ENCODE measurements around the gene KLF15.
A peak's percentile ranks its signal among the peaks of the same experiment; 100 is the strongest.

KLF15 gene

GRCh38 chr3:126345641-126346460 lies 11.4 kb downstream of the KLF15 start:
- no peak for DNase-seq (ENCODE audit: low read depth, low spot score)
- Histone ChIP-seq H3K4me1 (ENCODE audit: control insufficient read depth, insufficient read depth, low read length) (peaks cover 2% of the 10 kb centered on the region), H3K4me3 (ENCODE audit: low read length) (no peak overlapping the region), H3K27me3 (ENCODE audit: control insufficient read depth, insufficient read depth, low read length) (no peaks in the 10 kb centered on the region), H3K36me3 (ENCODE audit: control insufficient read depth, insufficient read depth, low read length) (no peaks in the 10 kb centered on the region; the same call in 1 of the 2 replicates), H3K9me3 (ENCODE audit: control insufficient read depth, insufficient read depth, low read length) (no peaks in the 10 kb centered on the region), H3K27ac (ENCODE audit: low read length) (no peak overlapping the region)
- no CpG with 5 or more reads among the region's 5 CpGs for WGBS (ENCODE audit: insufficient coverage, insufficient read length)

DNA sequence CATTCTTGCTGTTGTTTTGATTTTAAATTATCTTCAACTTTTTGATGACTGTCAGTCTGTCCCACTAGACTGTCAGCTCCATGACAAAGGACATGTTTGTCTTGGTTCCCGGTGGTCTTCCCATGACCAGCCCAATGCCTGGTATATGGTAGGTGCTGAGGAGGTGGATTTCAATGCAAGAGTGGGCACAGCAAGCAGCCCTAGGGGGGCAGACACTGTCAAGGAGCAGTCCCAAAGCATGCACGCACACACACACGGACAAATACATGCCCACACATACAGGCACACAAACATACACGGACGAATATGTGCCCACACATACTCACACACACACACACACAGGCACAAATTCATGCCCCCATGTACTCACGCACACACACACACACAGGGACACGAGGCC lies 12.0 kb downstream of the KLF15 start:
- H3K4me3 ChIP-seq (ENCODE audit: low read length), result no peak overlapping the region
- peaks cover 2% of the 10 kb centered on the region for H3K4me1 ChIP-seq (ENCODE audit: control insufficient read depth, insufficient read depth, low read length)
- H3K36me3 ChIP-seq (ENCODE audit: control insufficient read depth, insufficient read depth, low read length), result no peaks in the 10 kb centered on the region
- no peak for DNase-seq (ENCODE audit: low read depth, low spot score)
- H3K27ac ChIP-seq (ENCODE audit: low read length), result no peak overlapping the region
- no peaks in the 10 kb centered on the region for H3K27me3 ChIP-seq (ENCODE audit: control insufficient read depth, insufficient read depth, low read length)
- no CpG with 5 or more reads among the region's 7 CpGs for WGBS (ENCODE audit: insufficient coverage, insufficient read length)
- no peaks in the 10 kb centered on the region for H3K9me3 ChIP-seq (ENCODE audit: control insufficient read depth, insufficient read depth, low read length)

GRCh38 chr3:126344380-126345041 lies 12.7 kb downstream of the KLF15 start:
- DNase-seq (ENCODE audit: low read depth, low spot score), result no peak
- H3K27me3 ChIP-seq (ENCODE audit: control insufficient read depth, insufficient read depth, low read length), result no peaks in the 10 kb centered on the region
- no peaks in the 10 kb centered on the region for H3K36me3 ChIP-seq (ENCODE audit: control insufficient read depth, insufficient read depth, low read length)
- peaks cover 2% of the 10 kb centered on the region for H3K4me1 ChIP-seq (ENCODE audit: control insufficient read depth, insufficient read depth, low read length)
- whole genome bisulfite sequencing (ENCODE audit: insufficient coverage, insufficient read length), result no CpG with 5 or more reads among the region's 9 CpGs
- H3K27ac ChIP-seq (ENCODE audit: low read length), result no peak overlapping the region
- H3K9me3 ChIP-seq (ENCODE audit: control insufficient read depth, insufficient read depth, low read length), result no peaks in the 10 kb centered on the region
- no peak overlapping the region for H3K4me3 ChIP-seq (ENCODE audit: low read length)

DNA sequence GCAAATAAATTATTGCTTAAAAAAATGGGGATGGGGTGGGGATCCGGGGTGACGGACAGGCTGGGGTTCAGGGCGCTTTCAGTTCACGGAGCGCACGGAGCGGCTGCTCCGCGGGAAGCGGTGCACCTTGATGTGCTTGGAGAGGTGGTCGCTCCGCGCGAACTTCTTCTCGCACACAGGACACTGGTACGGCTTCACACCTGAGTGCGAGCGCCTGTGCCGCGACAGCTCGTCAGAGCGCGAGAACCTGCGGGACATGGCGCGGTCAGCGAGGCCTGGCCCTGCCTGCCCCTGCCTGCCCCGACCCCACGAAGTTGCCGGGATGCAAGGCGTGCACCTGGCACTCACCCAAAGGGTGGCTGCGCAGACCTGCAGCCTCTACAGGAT lies 13.6 kb downstream of the KLF15 start:
- Histone ChIP-seq H3K27me3 (ENCODE audit: control insufficient read depth, insufficient read depth, low read length) (no peaks in the 10 kb centered on the region), H3K9me3 (ENCODE audit: control insufficient read depth, insufficient read depth, low read length) (no peaks in the 10 kb centered on the region), H3K4me3 (ENCODE audit: low read length) (no peak overlapping the region), H3K4me1 (ENCODE audit: control insufficient read depth, insufficient read depth, low read length) (peaks cover 2% of the 10 kb centered on the region), H3K27ac (ENCODE audit: low read length) (no peak overlapping the region), H3K36me3 (ENCODE audit: control insufficient read depth, insufficient read depth, low read length) (no peaks in the 10 kb centered on the region)
- DNase-seq (ENCODE audit: low read depth, low spot score), result no peak
- no CpG with 5 or more reads among the region's 32 CpGs for WGBS (ENCODE audit: insufficient coverage, insufficient read length)

GRCh38 chr3:126342991-126343648 lies 14.1 kb downstream of the KLF15 start:
- Histone ChIP-seq H3K27me3 (ENCODE audit: control insufficient read depth, insufficient read depth, low read length) (no peaks in the 10 kb centered on the region), H3K4me1 (ENCODE audit: control insufficient read depth, insufficient read depth, low read length) (peaks cover 2% of the 10 kb centered on the region), H3K27ac (ENCODE audit: low read length) (no peak overlapping the region), H3K9me3 (ENCODE audit: control insufficient read depth, insufficient read depth, low read length) (no peaks in the 10 kb centered on the region), H3K4me3 (ENCODE audit: low read length) (no peak overlapping the region), H3K36me3 (ENCODE audit: control insufficient read depth, insufficient read depth, low read length) (no peaks in the 10 kb centered on the region)
- peak; percentile 22 for DNase-seq (ENCODE audit: low read depth, low spot score)
- WGBS (ENCODE audit: insufficient coverage, insufficient read length), result no CpG with 5 or more reads among the region's 20 CpGs

DNA sequence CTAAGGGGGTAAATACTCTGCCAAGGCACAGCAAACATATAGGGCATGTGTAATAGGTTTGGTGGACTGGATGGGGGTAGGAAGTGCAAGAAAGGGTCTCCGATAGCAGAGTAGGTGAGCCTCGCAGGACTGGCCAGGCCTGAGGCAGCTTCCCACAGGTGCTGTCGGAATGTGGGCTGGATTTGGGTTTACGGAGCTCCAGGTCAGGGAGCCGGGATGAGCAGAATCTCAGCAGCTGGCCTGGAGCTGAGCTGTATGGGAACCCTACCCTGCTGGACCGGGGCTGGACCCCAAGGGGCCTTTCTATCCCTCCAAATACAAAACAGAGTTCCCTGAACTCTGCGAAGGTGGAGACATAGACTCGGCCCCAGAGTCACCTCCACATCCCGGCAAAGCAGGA lies 15.0 kb downstream of the KLF15 start:
- H3K27me3 ChIP-seq (ENCODE audit: control insufficient read depth, insufficient read depth, low read length), result no peaks in the 10 kb centered on the region
- peaks cover 2% of the 10 kb centered on the region for H3K4me1 ChIP-seq (ENCODE audit: control insufficient read depth, insufficient read depth, low read length)
- H3K27ac ChIP-seq (ENCODE audit: low read length), result no peak overlapping the region
- no peak for DNase-seq (ENCODE audit: low read depth, low spot score)
- no peaks in the 10 kb centered on the region for H3K9me3 ChIP-seq (ENCODE audit: control insufficient read depth, insufficient read depth, low read length)
- H3K36me3 ChIP-seq (ENCODE audit: control insufficient read depth, insufficient read depth, low read length), result no peaks in the 10 kb centered on the region
- H3K4me3 ChIP-seq (ENCODE audit: low read length), result no peak overlapping the region
- WGBS (ENCODE audit: insufficient coverage, insufficient read length), result no CpG with 5 or more reads among the region's 9 CpGs

DNA sequence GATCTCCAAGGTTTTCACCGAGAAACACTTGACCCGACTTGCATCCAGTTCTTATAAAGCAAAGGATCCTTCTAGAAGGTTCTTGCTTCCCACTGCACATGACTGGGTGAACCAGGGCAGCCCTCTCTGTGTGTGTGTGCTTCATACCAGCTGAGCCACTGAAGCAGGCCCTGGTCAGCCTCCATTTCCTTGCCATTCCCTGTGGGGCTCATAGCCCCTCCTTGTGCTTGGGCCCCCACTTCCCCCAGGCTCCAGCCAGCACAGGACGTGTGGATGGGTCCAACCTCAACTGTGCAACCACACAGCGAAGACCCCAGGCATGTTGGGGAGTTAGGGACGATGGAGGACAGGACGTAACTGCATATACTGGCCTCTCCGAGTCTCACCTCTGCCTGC lies 15.5 kb downstream of the KLF15 start:
- H3K9me3 ChIP-seq (ENCODE audit: control insufficient read depth, insufficient read depth, low read length), result no peaks in the 10 kb centered on the region
- no peaks in the 10 kb centered on the region for H3K27me3 ChIP-seq (ENCODE audit: control insufficient read depth, insufficient read depth, low read length)
- no peak overlapping the region for H3K4me3 ChIP-seq (ENCODE audit: low read length)
- peaks cover 2% of the 10 kb centered on the region for H3K4me1 ChIP-seq (ENCODE audit: control insufficient read depth, insufficient read depth, low read length)
- H3K36me3 ChIP-seq (ENCODE audit: control insufficient read depth, insufficient read depth, low read length), result no peaks in the 10 kb centered on the region
- no peak overlapping the region for H3K27ac ChIP-seq (ENCODE audit: low read length)
- WGBS (ENCODE audit: insufficient coverage, insufficient read length), result no CpG with 5 or more reads among the region's 7 CpGs
- no peak for DNase-seq (ENCODE audit: low read depth, low spot score)

DNA sequence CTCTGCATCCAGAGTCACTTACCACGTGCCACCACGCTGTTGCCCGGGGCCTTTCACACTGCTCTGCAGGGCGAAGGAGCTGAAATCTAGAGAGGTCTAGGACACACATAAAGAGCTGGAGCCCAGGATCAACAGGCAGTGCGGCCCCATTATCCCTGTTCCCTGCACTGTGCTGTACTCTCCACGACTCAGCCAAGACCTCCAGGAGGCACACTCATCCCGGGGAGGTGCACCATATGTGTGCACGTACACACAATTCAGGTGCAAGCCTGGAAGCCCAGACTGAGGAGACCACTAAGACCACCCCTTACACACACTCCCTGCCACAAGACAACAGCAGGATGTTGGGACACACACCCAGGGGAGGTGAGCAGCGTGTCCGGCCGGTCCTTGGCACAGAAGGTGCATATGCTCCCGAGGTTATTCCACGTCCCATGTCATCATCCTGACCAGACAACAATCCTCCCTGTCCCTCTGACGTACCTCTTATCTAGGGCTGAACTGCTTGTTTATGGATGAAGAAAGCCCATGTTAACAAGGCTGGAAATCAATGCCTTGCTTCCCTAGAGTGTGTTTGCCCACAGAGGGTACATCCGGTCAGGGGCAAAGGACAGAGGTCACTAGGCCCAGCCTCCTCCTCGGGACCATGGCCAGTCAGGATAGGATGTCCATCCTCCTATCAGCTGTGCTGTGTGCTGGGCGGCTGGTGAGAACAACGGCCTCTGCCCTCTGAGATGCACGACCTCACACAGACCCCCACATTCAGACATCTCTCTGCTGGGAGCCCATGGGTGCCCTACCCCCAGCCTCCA lies 16.1 kb downstream of the KLF15 start:
- Histone ChIP-seq H3K27me3 (ENCODE audit: control insufficient read depth, insufficient read depth, low read length) (no peaks in the 10 kb centered on the region), H3K9me3 (ENCODE audit: control insufficient read depth, insufficient read depth, low read length) (no peaks in the 10 kb centered on the region), H3K27ac (ENCODE audit: low read length) (no peak overlapping the region), H3K4me3 (ENCODE audit: low read length) (no peak overlapping the region), H3K4me1 (ENCODE audit: control insufficient read depth, insufficient read depth, low read length) (peaks cover 2% of the 10 kb centered on the region), H3K36me3 (ENCODE audit: control insufficient read depth, insufficient read depth, low read length) (no peaks in the 10 kb centered on the region)
- DNase-seq (ENCODE audit: low read depth, low spot score), result no peak
- WGBS (ENCODE audit: insufficient coverage, insufficient read length), result no CpG with 5 or more reads among the region's 19 CpGs

- DNase-seq (ENCODE audit: low read depth, low spot score), result no peak
- no peaks in the 10 kb centered on the region for H3K9me3 ChIP-seq (ENCODE audit: control insufficient read depth, insufficient read depth, low read length)
- H3K4me1 ChIP-seq (ENCODE audit: control insufficient read depth, insufficient read depth, low read length), result peaks cover 2% of the 10 kb centered on the region
- no peaks in the 10 kb centered on the region for H3K36me3 ChIP-seq (ENCODE audit: control insufficient read depth, insufficient read depth, low read length)
- no peak overlapping the region for H3K4me3 ChIP-seq (ENCODE audit: low read length)
- no CpG with 5 or more reads among the region's 3 CpGs for WGBS (ENCODE audit: insufficient coverage, insufficient read length)
- no peak overlapping the region for H3K27ac ChIP-seq (ENCODE audit: low read length)
- no peaks in the 10 kb centered on the region for H3K27me3 ChIP-seq (ENCODE audit: control insufficient read depth, insufficient read depth, low read length)
Observed at GRCh38 chr3:126340596-126340942, 16.6 kb downstream of the KLF15 start.

- Histone ChIP-seq H3K4me3 (ENCODE audit: low read length) (no peak overlapping the region), H3K36me3 (ENCODE audit: control insufficient read depth, insufficient read depth, low read length) (no peaks in the 10 kb centered on the region), H3K27ac (ENCODE audit: low read length) (no peak overlapping the region), H3K27me3 (ENCODE audit: control insufficient read depth, insufficient read depth, low read length) (no peaks in the 10 kb centered on the region), H3K4me1 (ENCODE audit: control insufficient read depth, insufficient read depth, low read length) (peaks cover 2% of the 10 kb centered on the region), H3K9me3 (ENCODE audit: control insufficient read depth, insufficient read depth, low read length) (no peaks in the 10 kb centered on the region)
- WGBS (ENCODE audit: insufficient coverage, insufficient read length), result no CpG with 5 or more reads among the region's 4 CpGs
- no peak for DNase-seq (ENCODE audit: low read depth, low spot score)
Observed at GRCh38 chr3:126340081-126340511, 17.1 kb downstream of the KLF15 start.

Measured in iPS DF 6.9 (cell line).